Spleen (tissue), 11 donors: ENCODE measurements around the gene LRP2BP. TPM values are rescaled to one million over a fixed set of nuclear protein-coding genes. Genes with fewer than 3 reads are reported as not detected.

Experiments used
- DNase-seq: peaks from one replicate; pipeline ENCODE4 v3.0.0-alpha.2; 2020
- H3K27ac ChIP-seq, 8 donors: fragments of 200-600 bp; sonication (generic) in 7 of 8; 1 replicate in 4 of 8; 2 replicates in 4 of 8; pipeline versions ENCODE4 v1.5.0 to v1.8.0; 2016 to 2021; ENCODE audit warnings: inconsistent platforms in 4 of 8, mild to moderate bottlenecking in 4 of 8, moderate library complexity in 1 of 8
- H3K27me3 ChIP-seq, 7 donors: fragments of 200-600 bp; sonication (generic) in 6 of 7; replicated peaks in 1 of 7; 1 replicate in 4 of 7; 2 replicates in 3 of 7; pipeline versions ENCODE4 v1.5.0 to v1.8.0; 2016 to 2021; ENCODE audit warnings: inconsistent platforms in 3 of 7, mild to moderate bottlenecking in 1 of 7
- H3K36me3 ChIP-seq, 6 donors: fragments of 200-600 bp; sonication (generic) in 5 of 6; 1 replicate in 4 of 6; 2 replicates in 2 of 6; pipeline versions ENCODE4 v1.5.0 to v1.8.0; 2016 to 2021; ENCODE audit warnings: inconsistent platforms in 2 of 6
- H3K4me1 ChIP-seq, 6 donors: fragments of 200-600 bp; sonication (generic) in 5 of 6; 1 replicate in 3 of 6; 2 replicates in 3 of 6; pipeline versions ENCODE4 v1.5.0 to v1.8.0; 2016 to 2021; ENCODE audit warnings: inconsistent platforms in 3 of 6
- H3K4me3 ChIP-seq, 8 donors: fragments of 200-600 bp; sonication (generic) in 7 of 8; 1 replicate in 4 of 8; 2 replicates in 4 of 8; pipeline versions ENCODE4 v1.5.0 to v1.8.0; 2016 to 2021; ENCODE audit warnings: inconsistent platforms in 4 of 8, mild to moderate bottlenecking in 4 of 8, moderate library complexity in 2 of 8
- H3K9me3 ChIP-seq, 8 donors: fragments of 200-600 bp; sonication (generic) in 7 of 8; 1 replicate in 4 of 8; 2 replicates in 4 of 8; pipeline versions ENCODE4 v1.5.0 to v1.8.0; 2016 to 2021; ENCODE audit warnings: inconsistent platforms in 4 of 8
- POLR2A ChIP-seq, 3 donors: fragments of 450-650 bp; IDR thresholded peaks; one replicate each; pipeline ENCODE4 v1.5.1; 2017; ENCODE audit warnings: antibody characterized with exemption in 3 of 3, mild to moderate bottlenecking in 1 of 3
- POLR2AphosphoS5 ChIP-seq, 3 donors: sonication (generic); formaldehyde crosslinking; IDR thresholded peaks; one replicate each; pipeline ENCODE4 v1.5.1; 2017; ENCODE audit warnings: antibody characterized with exemption in 3 of 3
- WGBS, 5 donors: extraction: QIAGEN DNeasy Blood & Tissue Kit in 3 of 5; methylation state at CpG; one replicate each; pipeline versions ENCODE4 v1.1.5 to v1.1.7; 2013 to 2018; 5-methylcytosine and 5-hydroxymethylcytosine counted together
- intact Hi-C: fragments of 100-400 bp; cut with DNase I; formaldehyde crosslinking; loops from one replicate; pipeline ENCODE4 v1.15.0; 2023; ENCODE audit warnings: low total_unique reads
- polyA plus RNA-seq, 3 donors: library from polyadenylated mRNA; stranded (reverse); fragments of 200-250 nt; gene quantifications; one replicate each; pipeline ENCODE4 v1.2.1, GENCODE V29; 2013
- total RNA-seq, 7 donors: library from RNA; depleted of rRNA in 3 of 7; stranded (reverse); fragments of >200 nt in 3 of 7; fragmentation: NEBNext Ultra II Directional in 4 of 7; extraction: Animal tissue kit (Norgen Biotek cat#: 25700) in 4 of 7; gene quantifications; one replicate each; pipeline versions ENCODE4 v1.1.0 to v1.2.1, GENCODE V29; 2016 to 2021
- TF ChIP-seq, protein P1 (sequence below), 11 experiments: fragments of 200-600 bp in 7 of 11; fragments of 450-650 bp in 4 of 11; sonication (generic) in 4 of 11; IDR thresholded peaks in 8 of 11; conservative IDR thresholded peaks in 3 of 11; 1 replicate in 7 of 11; 2 replicates in 4 of 11; pipeline versions ENCODE4 v1.4.0 to v1.8.0; 2016 to 2021; ENCODE audit warnings: antibody characterized with exemption in 11 of 11, inconsistent platforms in 4 of 11, mild to moderate bottlenecking in 1 of 11
- donor health status: healthy with polysubstance abuse.
- donor health status: DM: no; HTN: no; CAD: no; lungs with moderate emphysema.
- donor health status: DM: no; HTN: no; CAD: no.
- donor health status: Bipolar disorder and iron deficiency.
- donor health status: healthy.
- donor health status: DM: no; HTN: no; CAD: no.
- donor health status: DM: yes; HTN: yes; CAD: no.

The LRP2BP gene
- total and polyA plus RNA-seq, 10 donors: 0.17 to 2.4 (median 0.96) TPM

- Histone ChIP-seq H3K27me3 (no peaks in the 10 kb centered on the region), H3K9me3 (no peaks in the 10 kb centered on the region), H3K4me1 (peaks cover 13 to 49% (median 22%) of the 10 kb centered on the region in 6 donors), H3K36me3 (peaks cover 0 to 18% (median 5%) of the 10 kb centered on the region in 6 donors), H3K4me3 (peak overlapping the region; percentile 60 to 85 (median 74)), H3K27ac (peak overlapping the region; percentile 93 to 99 (median 97))
- no peak for TF ChIP-seq POLR2A (IDR thresholded peaks at IDR 0.05)
- TF ChIP-seq, protein P1, sequence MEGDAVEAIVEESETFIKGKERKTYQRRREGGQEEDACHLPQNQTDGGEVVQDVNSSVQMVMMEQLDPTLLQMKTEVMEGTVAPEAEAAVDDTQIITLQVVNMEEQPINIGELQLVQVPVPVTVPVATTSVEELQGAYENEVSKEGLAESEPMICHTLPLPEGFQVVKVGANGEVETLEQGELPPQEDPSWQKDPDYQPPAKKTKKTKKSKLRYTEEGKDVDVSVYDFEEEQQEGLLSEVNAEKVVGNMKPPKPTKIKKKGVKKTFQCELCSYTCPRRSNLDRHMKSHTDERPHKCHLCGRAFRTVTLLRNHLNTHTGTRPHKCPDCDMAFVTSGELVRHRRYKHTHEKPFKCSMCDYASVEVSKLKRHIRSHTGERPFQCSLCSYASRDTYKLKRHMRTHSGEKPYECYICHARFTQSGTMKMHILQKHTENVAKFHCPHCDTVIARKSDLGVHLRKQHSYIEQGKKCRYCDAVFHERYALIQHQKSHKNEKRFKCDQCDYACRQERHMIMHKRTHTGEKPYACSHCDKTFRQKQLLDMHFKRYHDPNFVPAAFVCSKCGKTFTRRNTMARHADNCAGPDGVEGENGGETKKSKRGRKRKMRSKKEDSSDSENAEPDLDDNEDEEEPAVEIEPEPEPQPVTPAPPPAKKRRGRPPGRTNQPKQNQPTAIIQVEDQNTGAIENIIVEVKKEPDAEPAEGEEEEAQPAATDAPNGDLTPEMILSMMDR (IDR thresholded peaks at IDR 0.05 in 8 of 11, conservative IDR thresholded peaks at IDR 0.05 in 3 of 11): no peak
- TF ChIP-seq POLR2AphosphoS5 (IDR thresholded peaks at IDR 0.05): no peak
- no peak for DNase-seq
- intact Hi-C loops: no loop called here
- 15 to 22% (median 20%) methylated on average over 13 of the region's 13 CpGs for WGBS, 5 donors
Measured at GRCh38 chr4:185424905-185425646, 29.4 kb upstream of the LRP2BP start.

- no peak for DNase-seq
- Histone ChIP-seq H3K36me3 (peaks cover 0 to 47% (median 18%) of the 10 kb centered on the region in 6 donors), H3K27me3 (no peaks in the 10 kb centered on the region), H3K9me3 (no peaks in the 10 kb centered on the region), H3K4me1 (peaks cover 13 to 49% (median 23%) of the 10 kb centered on the region in 6 donors), H3K4me3 (no peak overlapping the region), H3K27ac (no peak overlapping the region)
- 75 to 86% (median 75%) methylated on average over 2 of the region's 2 CpGs for WGBS, 5 donors
- intact Hi-C loops: no loop called here
- TF ChIP-seq POLR2AphosphoS5 (IDR thresholded peaks at IDR 0.05) (no peak), POLR2A (IDR thresholded peaks at IDR 0.05) (no peak)
- TF ChIP-seq, protein P1 (IDR thresholded peaks at IDR 0.05 in 8 of 11, conservative IDR thresholded peaks at IDR 0.05 in 3 of 11): no peak
Measured at GRCh38 chr4:185421366-185422124, 25.8 kb upstream of the LRP2BP start.

DNA sequence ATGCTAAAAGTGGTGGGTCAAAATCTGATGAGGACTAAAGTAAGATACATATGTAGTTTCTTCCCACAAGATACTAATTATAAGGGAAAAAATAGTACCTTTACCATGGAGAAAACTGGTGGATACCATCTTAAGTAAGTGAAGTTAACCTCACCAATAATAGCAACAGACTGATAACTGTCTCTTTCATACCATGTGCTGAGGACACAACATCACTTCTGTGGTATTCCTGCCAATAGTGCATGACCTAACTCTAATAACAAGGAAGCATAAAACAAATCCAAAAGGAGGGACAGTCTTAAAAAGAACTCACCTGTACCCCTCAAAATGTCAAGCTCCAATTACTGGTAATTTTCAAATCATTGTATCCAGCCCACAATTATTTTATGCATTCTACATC is 21.2 kb upstream of the LRP2BP start:
- Histone ChIP-seq H3K9me3 (no peaks in the 10 kb centered on the region), H3K27ac (no peak overlapping the region), H3K4me1 (peaks cover 0 to 12% (median 1%) of the 10 kb centered on the region in 6 donors), H3K27me3 (no peaks in the 10 kb centered on the region), H3K4me3 (no peak overlapping the region), H3K36me3 (peaks cover 0 to 88% (median 39%) of the 10 kb centered on the region in 6 donors)
- no peak for DNase-seq
- no peak for TF ChIP-seq POLR2AphosphoS5 (IDR thresholded peaks at IDR 0.05)
- intact Hi-C loops: no loop called here

DNA sequence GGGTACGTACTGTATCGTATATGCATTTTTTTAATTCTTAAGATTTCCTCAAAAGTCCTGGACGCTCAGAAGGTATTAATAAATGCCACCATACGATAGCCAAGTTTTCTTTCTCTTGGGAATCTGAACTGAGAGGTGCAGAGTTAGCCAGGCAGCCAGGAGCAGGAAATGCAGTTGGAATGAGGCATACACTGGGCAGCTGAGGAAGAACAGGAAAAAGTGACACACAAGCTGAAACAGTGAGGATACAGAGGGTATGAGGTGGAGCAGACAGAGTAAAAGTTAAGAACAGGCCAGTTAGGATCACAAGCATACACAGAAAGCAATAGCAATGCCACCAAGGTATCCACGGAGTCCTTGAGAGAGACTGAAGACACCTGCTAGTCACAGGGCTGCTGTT is 16.7 kb upstream of the LRP2BP start:
- Histone ChIP-seq H3K9me3 (no peaks in the 10 kb centered on the region), H3K4me3 (no peak overlapping the region), H3K27ac (peak overlapping the region in 3 of 8 donors; percentile 12 to 36 (median 14)), H3K27me3 (no peaks in the 10 kb centered on the region), H3K4me1 (peaks cover 0 to 10% (median 0%) of the 10 kb centered on the region in 6 donors), H3K36me3 (peaks cover 0 to 87% (median 41%) of the 10 kb centered on the region in 6 donors)
- TF ChIP-seq POLR2AphosphoS5 (IDR thresholded peaks at IDR 0.05) (no peak), POLR2A (IDR thresholded peaks at IDR 0.05) (no peak)
- TF ChIP-seq, protein P1 (IDR thresholded peaks at IDR 0.05 in 8 of 11, conservative IDR thresholded peaks at IDR 0.05 in 3 of 11): no peak
- 83 to 90% (median 90%) methylated on average over 5 of the region's 5 CpGs for WGBS, 5 donors
- DNase-seq: no peak
- intact Hi-C loops: no loop called here
